Aorta (tissue), 5 donors: ENCODE data around the gene RAD54L. TPM values are rescaled to one million over a fixed set of nuclear protein-coding genes. Genes with fewer than 3 reads are reported as not detected.

Experiments
- ATAC-seq: fragments of 200-7000 bp; cut with Tn5 transposase; one replicate; pipeline ENCODE4 v1.9.1; 2022; ENCODE audit warnings: moderate library complexity; ENCODE audit not compliant: low FRiP score
- DNase-seq, 2 donors: peaks; one replicate each; pipeline ENCODE4 v3.0.0-alpha.2; 2020
- H3K27ac ChIP-seq, 2 donors: one replicate each; pipeline ENCODE4 v1.5.1; 2013; ENCODE audit warnings: low read length in 2 of 2, mild to moderate bottlenecking in 2 of 2, moderate library complexity in 2 of 2, control low read depth in 1 of 2, inconsistent platforms in 1 of 2, low read depth in 1 of 2
- H3K27me3 ChIP-seq, 2 donors: one replicate each; pipeline ENCODE4 v1.6.1; 2013; ENCODE audit warnings: control low read depth in 1 of 2, low read length in 1 of 2, mild to moderate bottlenecking in 1 of 2, moderate library complexity in 1 of 2; ENCODE audit not compliant: insufficient read depth in 2 of 2, control insufficient read depth in 1 of 2
- H3K36me3 ChIP-seq, 2 donors: one replicate each; pipeline ENCODE4 v1.6.1; 2013; ENCODE audit warnings: control low read depth in 1 of 2, low read length in 1 of 2, mild to moderate bottlenecking in 1 of 2; ENCODE audit not compliant: insufficient read depth in 2 of 2, control insufficient read depth in 1 of 2
- H3K4me1 ChIP-seq, 2 donors: one replicate each; pipeline ENCODE4 v1.6.1; 2013; ENCODE audit warnings: low read length in 2 of 2, control low read depth in 1 of 2, mild to moderate bottlenecking in 1 of 2, moderate library complexity in 1 of 2; ENCODE audit not compliant: insufficient read depth in 2 of 2, control insufficient read depth in 1 of 2
- H3K4me3 ChIP-seq, 2 donors: one replicate each; pipeline ENCODE4 v1.5.1; 2013; ENCODE audit warnings: low read length in 2 of 2, control low read depth in 1 of 2, mild to moderate bottlenecking in 1 of 2
- H3K9me3 ChIP-seq: one replicate; pipeline ENCODE4 v1.6.1; 2013; ENCODE audit warnings: mild to moderate bottlenecking, low read length; ENCODE audit not compliant: control insufficient read depth
- WGBS, 2 donors: extraction: QIAGEN DNeasy Blood & Tissue Kit; methylation state at CpG; one replicate each; pipeline ENCODE4 v1.1.7; 2013; 5-methylcytosine and 5-hydroxymethylcytosine counted together
- intact Hi-C, 2 donors: fragments of 100-400 bp; cut with DNase I; formaldehyde crosslinking; loops; one replicate each; pipeline versions ENCODE4 v1.14.2 to v1.15.0; 2022
- long read RNA-seq, 2 donors: library from polyadenylated mRNA; unstranded; transcript quantifications; one replicate each; pipeline ENCODE4 v2.0.0, GENCODE V29; 2020 to 2021
- polyA plus RNA-seq, 2 donors: library from polyadenylated mRNA; stranded (reverse); fragments of 200-250 nt; gene quantifications; one replicate each; pipeline ENCODE4 v1.2.3, GENCODE V29; 2013
- total RNA-seq, 2 donors: library from RNA; stranded (reverse); fragmentation: NEBNext Ultra II Directional; extraction: Animal tissue kit (Norgen Biotek cat#: 25700); gene quantifications; one replicate each; pipeline ENCODE4 v1.2.1, GENCODE V29; 2021
- donor health status: healthy with polysubstance abuse.
- donor health status: Bipolar disorder and iron deficiency.
- donor health status: DM: no; HTN: no; CAD: no.
- donor health status: DM: no; HTN: no; CAD: no.
- donor health status: DM: yes; HTN: yes; CAD: no.

The RAD54L gene
- total RNA-seq (1 to 10 TPM; 1.6 to 2.3 TPM), polyA plus RNA-seq (1 to 10 TPM in 1 of 2 donors, not detected in 1; 4.2 TPM)
- long read RNA-seq, donor 1, partial matches to known transcripts = 1 of 2 reads
- long read RNA-seq, donor 1, other reads (novel, unspliced or antisense) = 1 of 2 reads
- long read RNA-seq, donor 2 = 0 reads

DNA sequence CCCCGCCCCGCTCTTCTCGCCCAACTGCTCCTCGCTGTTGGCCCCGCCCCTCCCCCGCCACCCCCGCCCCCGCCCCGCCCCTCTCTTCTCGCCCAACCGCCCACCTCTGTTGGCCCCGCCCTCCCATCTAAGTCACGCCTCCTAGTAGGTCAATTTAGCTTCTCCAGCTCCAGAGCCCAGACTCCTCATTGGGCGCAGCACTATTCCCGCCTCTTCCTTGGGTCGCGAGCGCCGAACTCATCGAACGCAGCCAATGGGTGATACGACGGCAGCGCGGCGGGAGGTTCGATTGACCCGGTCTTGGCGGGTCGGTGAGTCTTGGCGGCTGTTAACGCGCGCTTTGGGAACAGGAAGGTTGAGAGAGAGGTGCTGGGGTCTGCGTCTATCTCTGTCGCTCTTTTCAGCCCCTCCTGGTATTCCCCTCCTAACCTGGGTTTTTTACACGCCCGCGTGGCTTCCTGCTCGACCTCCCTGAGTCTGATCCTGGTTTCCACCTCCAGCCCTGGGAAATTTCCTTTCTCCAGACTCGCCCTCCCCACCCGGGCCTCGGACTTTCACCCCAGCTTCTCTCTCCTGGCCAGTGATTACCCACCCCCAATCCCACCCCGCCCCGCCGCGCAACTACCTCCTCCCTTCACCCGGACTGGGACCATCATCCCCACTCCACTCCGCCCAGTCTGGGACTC is at the start of gene RAD54L:
RAD54L (plus strand) TSS at position 328 of the 686 bp plus-strand sequence. CDS start 643 bp downstream, outside the sequence.
- no peaks in the 10 kb centered on the region for H3K36me3 ChIP-seq
- H3K9me3 ChIP-seq = no peaks in the 10 kb centered on the region
- no peaks in the 10 kb centered on the region for H3K4me1 ChIP-seq
- peak within 1 kb of the TSS in 1 of 2 donors; percentile 30 for H3K27ac ChIP-seq
- H3K4me3 ChIP-seq = peak within 1 kb of the TSS; percentile 52 to 97
- DNase-seq (peak; percentile 98 to 99), ATAC-seq (peak; percentile 98)
- WGBS, 2 donors = 0 to 2% methylated on average over 41 to 49 of the region's 49 CpGs
- H3K27me3 ChIP-seq = no peaks in the 10 kb centered on the region
- intact Hi-C loops = loop anchor here (5.0 kb wide), 2 partner anchors 55 to 95 kb away; partner anchors contain the start of genes NSUN4 (in 2 of the 2), LRRC41 (in 1 of the 2) and UQCRH (in 1 of the 2)

DNA sequence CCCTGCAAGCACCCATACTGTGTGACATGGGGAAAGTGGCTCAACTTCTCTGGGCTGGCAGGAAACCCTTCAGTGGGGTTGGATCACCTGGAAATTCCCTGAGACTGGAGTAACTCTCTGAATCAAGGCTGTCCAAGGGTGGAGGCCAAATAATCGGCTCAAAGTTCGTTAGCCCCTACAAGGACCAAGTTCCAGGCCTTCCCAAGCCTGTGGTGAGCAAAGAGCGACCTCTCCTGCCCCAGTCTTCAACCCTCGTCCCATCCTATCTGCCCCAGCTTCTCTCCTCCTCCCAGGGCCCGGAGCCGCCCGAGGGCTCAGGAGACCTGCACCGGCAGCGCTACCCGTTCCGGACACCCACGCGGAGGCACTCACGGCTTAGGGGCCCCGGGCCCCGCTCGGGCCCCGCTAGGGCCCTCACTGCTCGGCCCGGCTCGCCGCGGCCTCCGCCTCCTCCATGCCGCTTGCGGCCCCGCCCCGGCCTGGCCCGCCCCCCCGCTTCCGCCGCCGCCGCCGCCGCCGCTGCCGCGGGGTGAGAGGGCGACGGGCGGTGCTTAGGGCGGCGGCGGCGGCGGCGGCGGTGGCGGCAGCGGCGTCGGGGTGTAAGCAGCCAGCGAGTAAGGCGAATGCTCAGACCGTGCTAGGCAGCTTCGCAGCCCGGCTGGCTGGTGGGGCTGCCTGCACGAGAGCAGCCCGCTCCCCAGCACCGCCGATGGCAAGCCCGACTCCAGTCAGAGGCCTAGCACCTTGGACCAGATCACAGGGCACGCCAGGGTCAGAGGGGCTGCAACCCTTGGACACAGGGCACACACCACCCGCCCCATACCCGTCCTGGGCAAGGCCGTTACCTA is 49.4 kb upstream of the RAD54L start, which contains the start of gene POMGNT1:
POMGNT1 (minus strand) TSS at position 471 of the 848 bp plus-strand sequence. CDS start 613 bp downstream, outside the sequence.
- H3K4me3 ChIP-seq = peak within 1 kb of the TSS; percentile 39 to 47
- intact Hi-C loops = loop anchor here in 1 of 2 donors (2.0 kb wide), 1 partner anchor 15 kb away; no protein-coding TSS in a partner anchor
- no peaks in the 10 kb centered on the region for H3K27me3 ChIP-seq
- no peaks in the 10 kb centered on the region for H3K9me3 ChIP-seq
- ATAC-seq (peak; percentile 89), DNase-seq (peak; percentile 73 to 90)
- H3K4me1 ChIP-seq = peaks cover 0 to 7% of the 10 kb centered on the region in 2 donors
- WGBS, 2 donors = 1% methylated on average over 27 to 67 of the region's 67 CpGs
- H3K36me3 ChIP-seq = peaks cover 0 to 1% of the 10 kb centered on the region in 2 donors
- H3K27ac ChIP-seq = peak within 1 kb of the TSS in 1 of 2 donors; percentile 37

DNA sequence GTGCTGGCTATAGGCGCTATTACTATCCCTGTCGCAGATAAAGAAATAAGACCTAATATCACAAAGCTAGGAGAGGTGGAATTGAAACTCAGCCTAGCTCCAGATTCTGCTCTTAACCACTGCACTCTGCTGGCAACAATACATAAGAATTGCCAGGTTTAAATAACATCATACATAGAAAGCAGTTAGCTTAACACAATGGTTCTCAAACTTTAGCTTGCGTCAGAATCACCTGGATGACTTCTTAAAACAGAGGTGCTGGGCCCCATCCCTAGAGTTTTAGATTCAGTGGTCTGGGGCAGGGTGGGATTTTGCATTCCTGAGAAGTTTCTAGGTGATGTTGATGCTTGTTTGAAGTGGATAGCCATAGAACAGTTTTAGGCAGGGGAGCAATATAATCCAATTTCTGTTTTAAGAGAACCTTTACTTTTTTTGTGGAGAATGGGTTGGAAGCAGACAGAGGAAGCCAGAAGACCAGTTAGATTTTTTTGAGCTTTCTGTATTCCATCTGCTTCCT is 48.3 kb upstream of the RAD54L start:
- Histone ChIP-seq H3K4me1 (peaks cover 0 to 7% of the 10 kb centered on the region in 2 donors), H3K9me3 (no peaks in the 10 kb centered on the region), H3K4me3 (no peak overlapping the region), H3K36me3 (no peaks in the 10 kb centered on the region), H3K27me3 (no peaks in the 10 kb centered on the region), H3K27ac (no peak overlapping the region)
- intact Hi-C loops = loop anchor here in 1 of 2 donors (2.0 kb wide), 1 partner anchor 16 kb away; no protein-coding TSS in a partner anchor
- no peak for DNase-seq
- WGBS, 2 donors = 70 to 72% methylated on average over 3 of the region's 3 CpGs
- no peak for ATAC-seq

DNA sequence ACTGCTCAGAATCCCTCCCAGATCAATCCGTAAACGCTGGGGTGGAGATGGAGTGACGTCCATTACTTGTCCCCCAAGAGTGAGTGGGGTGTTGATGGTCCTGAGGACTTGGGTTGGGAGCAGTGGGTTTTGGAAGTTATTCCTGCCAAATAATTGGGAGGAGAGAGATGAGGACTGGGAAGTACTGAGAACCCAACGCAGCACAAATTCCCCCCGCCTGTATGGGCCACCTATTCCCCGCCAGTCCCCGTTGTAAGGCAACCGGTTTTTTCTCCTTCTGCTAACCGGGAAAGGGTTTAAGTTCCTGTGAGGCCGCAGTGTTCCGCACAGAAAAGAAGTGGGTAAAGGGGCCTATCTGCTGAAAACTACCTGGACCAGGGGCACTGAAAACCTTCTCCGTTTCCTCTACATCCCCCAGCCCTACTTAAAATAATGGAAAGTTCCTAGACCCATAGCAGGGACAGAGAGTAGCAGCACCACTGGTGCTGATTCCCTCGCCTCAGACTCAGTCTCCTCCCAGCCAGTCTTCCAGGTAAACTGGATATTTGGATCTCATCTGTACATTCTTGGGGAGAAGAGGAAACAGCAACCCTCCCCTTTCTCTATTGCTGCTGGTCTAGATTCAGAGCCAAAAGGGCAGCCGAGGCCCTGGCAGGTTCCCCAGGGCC is 43.7 kb upstream of the RAD54L start:
- ATAC-seq (peak; percentile 33), DNase-seq (no peak)
- no peaks in the 10 kb centered on the region for H3K27me3 ChIP-seq
- H3K27ac ChIP-seq = peak overlapping the region; percentile 28 to 61
- no peaks in the 10 kb centered on the region for H3K4me1 ChIP-seq
- WGBS, 2 donors = 2 to 5% methylated on average over 14 of the region's 14 CpGs
- H3K9me3 ChIP-seq = no peaks in the 10 kb centered on the region
- peak overlapping the region; percentile 7 to 75 for H3K4me3 ChIP-seq
- no peaks in the 10 kb centered on the region for H3K36me3 ChIP-seq
- intact Hi-C loops = no loop called here

DNA sequence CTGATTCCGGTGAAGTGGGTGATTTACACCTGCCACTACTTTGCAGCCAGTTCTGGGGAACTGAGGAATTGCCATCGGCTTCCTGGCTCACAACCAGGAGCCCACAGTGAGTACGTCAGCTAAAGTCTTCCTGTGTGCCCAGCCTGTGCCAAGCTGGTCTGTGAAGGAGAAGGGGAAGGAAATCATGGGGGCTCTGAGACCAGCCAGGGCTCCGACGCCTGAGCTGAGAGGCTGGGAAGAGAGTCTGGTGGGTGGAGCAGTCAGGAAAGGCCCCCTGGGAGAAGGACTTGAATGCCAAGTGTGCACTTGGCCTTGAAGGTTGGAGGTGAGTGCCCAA is 43.2 kb upstream of the RAD54L start:
- no peaks in the 10 kb centered on the region for H3K9me3 ChIP-seq
- no peaks in the 10 kb centered on the region for H3K27me3 ChIP-seq
- peak overlapping the region in 1 of 2 donors; percentile 25 for H3K27ac ChIP-seq
- H3K4me1 ChIP-seq = no peaks in the 10 kb centered on the region
- H3K4me3 ChIP-seq = peak overlapping the region; percentile 7 to 75
- WGBS, 2 donors = 0 to 2% methylated on average over 5 of the region's 5 CpGs
- ATAC-seq = peak; percentile 58
- intact Hi-C loops = no loop called here
- peak; percentile 59 to 78 for DNase-seq
- no peaks in the 10 kb centered on the region for H3K36me3 ChIP-seq

DNA sequence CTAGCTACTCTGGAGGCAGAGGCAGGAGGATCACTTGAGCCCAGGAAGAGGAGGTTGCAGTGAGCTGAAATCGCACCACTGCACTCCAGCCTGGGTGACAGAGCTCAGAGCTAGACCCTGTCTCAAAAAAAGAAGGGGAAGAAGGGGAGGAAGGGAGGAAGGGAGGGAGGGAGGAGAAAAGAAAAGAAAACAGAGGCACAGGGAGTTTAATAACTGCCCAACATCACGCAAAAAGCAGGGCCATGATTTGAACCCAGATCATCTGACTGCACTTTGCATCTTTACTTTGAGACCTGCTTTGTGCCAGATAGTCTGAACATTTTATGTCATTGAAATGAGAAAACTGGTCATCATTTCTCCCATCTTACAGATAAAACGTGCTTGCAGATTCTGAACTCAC is 42.4 kb upstream of the RAD54L start:
- ATAC-seq (no peak), DNase-seq (no peak)
- Histone ChIP-seq H3K9me3 (no peaks in the 10 kb centered on the region), H3K27ac (peak overlapping the region in 1 of 2 donors; percentile 22), H3K4me1 (no peaks in the 10 kb centered on the region), H3K4me3 (no peak overlapping the region), H3K36me3 (no peaks in the 10 kb centered on the region), H3K27me3 (no peaks in the 10 kb centered on the region)
- intact Hi-C loops = no loop called here
- 46 to 54% methylated on average over 3 of the region's 3 CpGs for WGBS, 2 donors

DNA sequence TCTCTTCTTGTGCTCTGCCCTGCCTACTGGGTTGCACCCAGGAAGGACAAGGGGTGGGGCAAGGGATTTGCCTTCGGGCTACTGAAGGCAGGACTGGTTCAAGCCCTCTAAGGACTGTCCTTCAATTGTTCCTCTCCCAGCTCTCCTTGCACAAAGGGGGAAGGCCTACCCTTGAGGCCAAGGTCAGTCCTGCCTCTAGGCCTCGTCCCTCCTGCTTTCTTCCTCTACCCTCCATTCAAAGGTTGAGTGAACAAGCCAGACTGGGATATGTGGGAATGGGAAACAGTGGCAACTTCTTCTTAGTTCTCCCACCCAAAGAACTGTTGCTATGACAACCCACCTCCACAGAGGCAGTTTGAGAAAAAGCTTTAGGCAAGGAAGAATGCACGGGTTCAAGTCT is 41.8 kb upstream of the RAD54L start:
- ATAC-seq (no peak), DNase-seq (no peak)
- Histone ChIP-seq H3K4me1 (no peaks in the 10 kb centered on the region), H3K9me3 (no peaks in the 10 kb centered on the region), H3K27ac (peak overlapping the region in 1 of 2 donors; percentile 48), H3K27me3 (no peaks in the 10 kb centered on the region), H3K4me3 (no peak overlapping the region), H3K36me3 (no peaks in the 10 kb centered on the region)
- 9 to 17% methylated on average over 3 of the region's 3 CpGs for WGBS, 2 donors
- intact Hi-C loops = no loop called here

DNA sequence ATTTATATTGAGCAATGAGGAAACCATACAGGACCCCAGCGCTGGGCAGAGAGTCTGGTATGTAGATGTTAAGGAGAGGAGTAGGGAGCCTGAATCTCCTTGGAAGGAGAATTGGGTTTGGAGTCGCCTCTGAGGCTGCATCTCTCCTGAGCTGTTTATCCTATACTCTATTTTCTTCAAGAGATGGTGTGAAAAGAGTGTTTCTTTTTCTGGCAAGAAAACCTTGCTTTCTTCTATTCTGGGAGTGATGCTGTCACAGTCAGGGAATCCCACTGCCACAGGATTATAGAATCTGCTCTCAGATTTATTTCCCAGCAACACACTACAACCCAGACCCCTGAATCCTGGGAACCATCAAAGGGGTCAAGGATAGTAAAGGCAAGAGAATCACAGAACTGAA is 41.2 kb upstream of the RAD54L start:
- no peaks in the 10 kb centered on the region for H3K9me3 ChIP-seq
- intact Hi-C loops = no loop called here
- no peak for ATAC-seq
- no peak overlapping the region for H3K4me3 ChIP-seq
- H3K4me1 ChIP-seq = no peaks in the 10 kb centered on the region
- WGBS, 2 donors = 49 to 55% methylated on average over 2 of the region's 2 CpGs
- no peak for DNase-seq
- no peaks in the 10 kb centered on the region for H3K36me3 ChIP-seq
- no peaks in the 10 kb centered on the region for H3K27me3 ChIP-seq
- H3K27ac ChIP-seq = peak overlapping the region in 1 of 2 donors; percentile 41
